ENCODE data around the gene SPTLC1.
"Not testable (repeated sequence)": the region's sequence is repeated elsewhere in the genome, so short reads cannot be mapped to it uniquely, and the experiment has no call there.

SPTLC1 gene

DNA sequence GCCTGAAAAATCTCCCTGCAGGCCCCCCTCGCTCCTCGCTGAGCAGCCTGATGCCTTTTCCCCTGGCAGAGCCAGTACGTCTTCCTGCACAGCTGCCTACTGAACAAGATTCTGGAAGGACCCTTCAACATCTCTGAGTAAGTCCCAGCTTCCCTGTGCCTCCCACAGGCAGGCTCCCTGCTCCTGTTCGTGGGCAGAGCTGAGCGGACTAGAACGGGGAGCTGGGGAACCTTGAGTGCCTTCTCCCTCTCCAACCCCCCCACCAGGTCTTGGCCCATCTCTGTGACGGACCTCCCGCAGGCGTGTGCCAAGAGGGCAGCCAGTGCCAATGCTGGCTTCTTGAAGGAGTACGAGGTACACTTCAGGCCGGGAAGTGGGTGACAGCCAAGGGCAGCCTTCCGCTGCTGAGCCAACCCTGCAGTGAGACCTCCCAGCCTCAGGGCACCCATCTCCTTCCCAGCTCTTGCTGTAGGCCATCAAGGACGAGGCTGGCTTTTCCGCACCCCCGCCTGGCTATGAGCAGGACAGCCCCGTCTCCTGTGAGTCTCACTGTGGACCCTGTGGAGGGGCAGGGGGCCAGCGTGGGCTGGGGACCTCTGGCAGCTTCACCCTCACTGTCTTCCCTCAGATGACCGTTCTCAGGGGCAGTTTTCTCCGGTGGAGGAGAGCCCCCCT lies 21.1 kb upstream of the SPTLC1 start:
- no peaks in the 10 kb centered on the region for H3K36me3 ChIP-seq (ENCODE audit: insufficient read depth, low read length)
- peaks cover 5% of the 10 kb centered on the region for H3K4me1 ChIP-seq (ENCODE audit: insufficient read depth, low read length)
- H3K27me3 ChIP-seq (ENCODE audit: insufficient read depth, low read length) = peaks cover 22% of the 10 kb centered on the region
- no peak overlapping the region for H3K4me3 ChIP-seq (ENCODE audit: low read length)
- H3K9me3 ChIP-seq (ENCODE audit: low read length) = peaks cover 3% of the 10 kb centered on the region
- no peak overlapping the region for H2AFZ ChIP-seq (ENCODE audit: low read depth, low read length)

GRCh38 chr9:92135576-92135975 lies 20.4 kb upstream of the SPTLC1 start:
- peaks cover 16% of the 10 kb centered on the region for H3K27me3 ChIP-seq (ENCODE audit: insufficient read depth, low read length)
- no peaks in the 10 kb centered on the region for H3K36me3 ChIP-seq (ENCODE audit: insufficient read depth, low read length)
- peaks cover 5% of the 10 kb centered on the region for H3K4me1 ChIP-seq (ENCODE audit: insufficient read depth, low read length)
- H3K9me3 ChIP-seq (ENCODE audit: low read length) = peaks cover 3% of the 10 kb centered on the region
- no peak overlapping the region for H2AFZ ChIP-seq (ENCODE audit: low read depth, low read length)
- H3K4me3 ChIP-seq (ENCODE audit: low read length) = no peak overlapping the region

DNA sequence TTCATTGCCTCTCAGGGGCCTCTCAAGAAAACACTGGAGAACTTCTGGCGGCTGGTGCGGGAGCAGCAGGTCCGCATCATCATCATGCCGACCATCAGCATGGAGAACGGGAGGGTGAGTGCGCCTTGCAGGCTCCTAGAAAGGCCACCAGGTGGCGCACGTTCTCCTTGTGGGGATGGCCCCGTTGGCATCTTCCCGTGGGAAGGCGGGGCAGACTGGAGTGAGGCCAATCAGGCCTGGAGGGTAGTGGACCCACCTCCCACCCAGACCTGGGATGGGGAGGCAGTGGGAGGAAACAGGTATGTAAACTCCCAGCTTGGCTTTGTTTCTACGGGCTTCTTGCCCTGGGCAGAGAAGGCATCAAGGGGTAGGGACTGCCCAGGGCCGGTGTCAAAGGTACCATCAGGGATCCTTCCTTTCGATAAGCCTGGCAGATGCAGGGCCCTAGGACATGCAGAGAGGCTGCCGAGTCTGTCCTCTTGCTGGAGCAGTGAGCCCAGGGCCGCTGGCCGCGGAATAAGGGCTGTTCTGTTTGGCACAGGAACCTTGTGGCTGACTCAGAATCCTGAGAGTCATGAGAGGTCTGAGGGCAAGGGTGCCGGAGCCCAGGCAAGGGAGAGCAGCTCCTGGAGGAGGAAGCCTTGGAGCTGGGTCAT lies 18.9 kb upstream of the SPTLC1 start:
- Histone ChIP-seq H2AFZ (ENCODE audit: low read depth, low read length) (no peak overlapping the region), H3K4me3 (ENCODE audit: low read length) (no peak overlapping the region), H3K27me3 (ENCODE audit: insufficient read depth, low read length) (peaks cover 14% of the 10 kb centered on the region), H3K4me1 (ENCODE audit: insufficient read depth, low read length) (peaks cover 5% of the 10 kb centered on the region), H3K36me3 (ENCODE audit: insufficient read depth, low read length) (no peaks in the 10 kb centered on the region), H3K9me3 (ENCODE audit: low read length) (peaks cover 3% of the 10 kb centered on the region)

- H3K4me1 ChIP-seq (ENCODE audit: insufficient read depth, low read length); H3K9me3 ChIP-seq (ENCODE audit: low read length); H2AFZ ChIP-seq (ENCODE audit: low read depth, low read length); H3K36me3 ChIP-seq (ENCODE audit: insufficient read depth, low read length); H3K4me3 ChIP-seq (ENCODE audit: low read length): not testable (repeated sequence)
- peaks cover 14% of the 10 kb centered on the region for H3K27me3 ChIP-seq (ENCODE audit: insufficient read depth, low read length)
Measured at GRCh38 chr9:92132913-92133312, 17.7 kb upstream of the SPTLC1 start.

DNA sequence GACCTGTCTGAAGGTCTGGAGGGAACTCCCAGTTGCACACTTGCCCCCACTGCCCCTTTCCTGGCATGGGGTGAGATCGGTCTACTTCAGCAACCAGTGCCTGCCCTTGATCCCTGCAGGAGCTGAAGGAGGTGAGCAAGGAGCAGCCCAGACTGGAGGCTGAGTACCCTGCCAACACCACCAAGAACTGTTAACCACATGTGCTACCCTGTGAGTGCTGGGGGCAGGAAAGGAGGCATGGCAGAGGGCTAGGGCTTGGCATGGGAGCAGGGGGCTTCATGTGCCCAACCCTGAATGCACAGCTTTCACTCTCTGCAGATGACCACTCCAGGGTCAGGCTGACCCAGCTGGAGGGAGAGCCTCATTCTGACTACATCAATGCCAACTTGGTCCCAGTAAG lies 17.3 kb upstream of the SPTLC1 start:
- Histone ChIP-seq H3K4me3 (ENCODE audit: low read length) (no peak overlapping the region), H3K36me3 (ENCODE audit: insufficient read depth, low read length) (no peaks in the 10 kb centered on the region), H2AFZ (ENCODE audit: low read depth, low read length) (no peak overlapping the region), H3K27me3 (ENCODE audit: insufficient read depth, low read length) (peaks cover 14% of the 10 kb centered on the region), H3K4me1 (ENCODE audit: insufficient read depth, low read length) (peaks cover under 1% of the 10 kb centered on the region), H3K9me3 (ENCODE audit: low read length) (peaks cover 3% of the 10 kb centered on the region)

DNA sequence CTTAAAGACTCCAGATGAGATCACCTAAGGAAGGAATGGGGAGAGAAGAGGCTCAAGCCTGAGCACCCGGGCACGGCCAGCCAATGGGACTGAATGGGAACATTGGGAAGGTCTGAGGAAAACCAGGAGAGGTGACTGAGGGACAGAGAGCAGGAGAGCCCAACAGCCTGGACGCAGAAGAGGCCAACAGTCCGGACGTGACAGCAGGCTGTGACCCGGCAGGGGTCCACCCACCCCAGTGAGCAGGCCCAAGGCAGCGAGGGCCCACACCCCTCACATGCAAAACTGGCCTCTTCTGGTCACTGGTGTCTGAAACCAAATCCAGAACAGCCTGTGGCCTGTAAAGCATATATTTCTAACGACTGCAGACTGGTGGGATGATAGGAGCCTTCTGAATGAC lies 7.6 kb upstream of the SPTLC1 start:
- Histone ChIP-seq H3K9me3 (ENCODE audit: low read length) (no peaks in the 10 kb centered on the region), H3K4me1 (ENCODE audit: insufficient read depth, low read length) (peaks cover 5% of the 10 kb centered on the region), H2AFZ (ENCODE audit: low read depth, low read length) (no peak overlapping the region), H3K27me3 (ENCODE audit: insufficient read depth, low read length) (peaks cover 9% of the 10 kb centered on the region), H3K36me3 (ENCODE audit: insufficient read depth, low read length) (no peaks in the 10 kb centered on the region), H3K4me3 (ENCODE audit: low read length) (no peak overlapping the region)

DNA sequence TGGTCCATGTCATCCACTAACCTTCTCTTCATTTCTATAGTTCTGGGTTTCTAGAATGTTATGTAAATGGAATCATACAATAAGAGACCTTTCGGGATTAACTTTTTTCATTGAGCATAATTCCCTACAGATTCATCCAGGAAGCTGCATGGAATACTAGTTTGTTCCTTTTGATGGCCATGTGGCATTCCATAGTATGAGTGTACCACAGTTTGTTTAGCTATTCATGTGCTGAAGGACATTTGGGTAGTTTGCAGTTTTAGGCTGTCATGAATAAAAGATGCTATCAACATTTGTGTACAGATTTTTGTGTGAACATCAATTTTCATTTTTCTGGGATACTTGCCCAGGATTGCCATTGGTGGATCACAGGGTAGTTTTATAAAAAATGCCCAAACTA lies 6.8 kb upstream of the SPTLC1 start:
- Histone ChIP-seq H3K36me3 (ENCODE audit: insufficient read depth, low read length) (no peaks in the 10 kb centered on the region), H3K4me1 (ENCODE audit: insufficient read depth, low read length) (peaks cover 5% of the 10 kb centered on the region), H3K27me3 (ENCODE audit: insufficient read depth, low read length) (peaks cover 9% of the 10 kb centered on the region), H2AFZ (ENCODE audit: low read depth, low read length) (no peak overlapping the region), H3K9me3 (ENCODE audit: low read length) (no peaks in the 10 kb centered on the region), H3K4me3 (ENCODE audit: low read length) (no peak overlapping the region)

GRCh38 chr9:92121265-92121664 lies 6.1 kb upstream of the SPTLC1 start:
- H3K27me3 ChIP-seq (ENCODE audit: insufficient read depth, low read length) = peaks cover 9% of the 10 kb centered on the region
- H3K36me3 ChIP-seq (ENCODE audit: insufficient read depth, low read length) = no peaks in the 10 kb centered on the region
- H3K9me3 ChIP-seq (ENCODE audit: low read length) = no peaks in the 10 kb centered on the region
- peaks cover 5% of the 10 kb centered on the region for H3K4me1 ChIP-seq (ENCODE audit: insufficient read depth, low read length)
- H3K4me3 ChIP-seq (ENCODE audit: low read length) = no peak overlapping the region
- no peak overlapping the region for H2AFZ ChIP-seq (ENCODE audit: low read depth, low read length)

DNA sequence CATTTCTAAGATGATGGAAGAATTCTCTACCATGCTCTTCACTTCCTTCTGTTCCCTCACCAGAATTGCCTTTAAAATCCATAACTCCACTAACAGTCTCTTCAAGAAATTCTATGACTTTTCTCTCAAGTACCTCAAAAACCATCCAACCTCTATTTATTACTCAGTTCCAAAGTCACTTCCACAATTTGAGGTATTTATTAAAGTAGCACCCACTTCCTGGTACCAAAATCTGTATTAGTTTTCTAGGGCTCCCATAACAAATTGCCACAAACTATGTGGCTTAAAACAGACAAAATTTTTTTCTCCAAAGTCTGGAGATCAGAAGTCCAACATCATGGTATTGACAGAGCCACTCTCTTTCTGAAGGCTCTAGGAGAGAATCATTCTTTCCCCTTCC lies 4.9 kb upstream of the SPTLC1 start:
- H3K27me3 ChIP-seq (ENCODE audit: insufficient read depth, low read length) = peaks cover 9% of the 10 kb centered on the region
- H3K9me3 ChIP-seq (ENCODE audit: low read length) = no peaks in the 10 kb centered on the region
- no peak overlapping the region for H2AFZ ChIP-seq (ENCODE audit: low read depth, low read length)
- H3K36me3 ChIP-seq (ENCODE audit: insufficient read depth, low read length) = no peaks in the 10 kb centered on the region
- H3K4me3 ChIP-seq (ENCODE audit: low read length) = no peak overlapping the region
- peaks cover 7% of the 10 kb centered on the region for H3K4me1 ChIP-seq (ENCODE audit: insufficient read depth, low read length)

- H3K9me3 ChIP-seq (ENCODE audit: low read length) = no peaks in the 10 kb centered on the region
- H3K4me1 ChIP-seq (ENCODE audit: insufficient read depth, low read length) = peaks cover 7% of the 10 kb centered on the region
- peaks cover 9% of the 10 kb centered on the region for H3K27me3 ChIP-seq (ENCODE audit: insufficient read depth, low read length)
- no peak overlapping the region for H2AFZ ChIP-seq (ENCODE audit: low read depth, low read length)
- H3K4me3 ChIP-seq (ENCODE audit: low read length) = no peak overlapping the region
- no peaks in the 10 kb centered on the region for H3K36me3 ChIP-seq (ENCODE audit: insufficient read depth, low read length)
Measured at GRCh38 chr9:92119586-92119985, 4.4 kb upstream of the SPTLC1 start.

DNA sequence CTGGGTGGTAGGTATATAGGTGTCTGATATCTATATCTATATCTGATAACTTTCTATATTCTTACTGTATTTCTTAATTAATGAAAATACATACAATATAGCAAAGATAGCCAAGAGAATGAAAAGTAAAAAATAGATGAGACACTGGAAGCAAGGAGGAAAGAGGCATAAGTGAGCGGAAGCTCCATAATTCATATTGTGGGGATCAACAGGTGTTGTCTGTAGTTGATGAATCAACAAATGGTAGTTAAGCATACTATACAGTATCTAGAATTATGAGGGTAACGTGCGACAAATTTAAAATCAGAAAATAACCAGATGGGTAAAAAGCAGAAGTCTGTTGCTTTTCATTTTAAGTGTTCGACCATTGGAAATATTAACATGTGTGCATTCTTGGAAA lies 7.1 kb downstream of the SPTLC1 start:
- Histone ChIP-seq H3K36me3 (ENCODE audit: insufficient read depth, low read length) (peaks cover 52% of the 10 kb centered on the region), H3K9me3 (ENCODE audit: low read length) (no peaks in the 10 kb centered on the region), H3K4me1 (ENCODE audit: insufficient read depth, low read length) (no peaks in the 10 kb centered on the region), H3K4me3 (ENCODE audit: low read length) (no peak overlapping the region), H2AFZ (ENCODE audit: low read depth, low read length) (no peak overlapping the region), H3K27me3 (ENCODE audit: insufficient read depth, low read length) (no peaks in the 10 kb centered on the region)

DNA sequence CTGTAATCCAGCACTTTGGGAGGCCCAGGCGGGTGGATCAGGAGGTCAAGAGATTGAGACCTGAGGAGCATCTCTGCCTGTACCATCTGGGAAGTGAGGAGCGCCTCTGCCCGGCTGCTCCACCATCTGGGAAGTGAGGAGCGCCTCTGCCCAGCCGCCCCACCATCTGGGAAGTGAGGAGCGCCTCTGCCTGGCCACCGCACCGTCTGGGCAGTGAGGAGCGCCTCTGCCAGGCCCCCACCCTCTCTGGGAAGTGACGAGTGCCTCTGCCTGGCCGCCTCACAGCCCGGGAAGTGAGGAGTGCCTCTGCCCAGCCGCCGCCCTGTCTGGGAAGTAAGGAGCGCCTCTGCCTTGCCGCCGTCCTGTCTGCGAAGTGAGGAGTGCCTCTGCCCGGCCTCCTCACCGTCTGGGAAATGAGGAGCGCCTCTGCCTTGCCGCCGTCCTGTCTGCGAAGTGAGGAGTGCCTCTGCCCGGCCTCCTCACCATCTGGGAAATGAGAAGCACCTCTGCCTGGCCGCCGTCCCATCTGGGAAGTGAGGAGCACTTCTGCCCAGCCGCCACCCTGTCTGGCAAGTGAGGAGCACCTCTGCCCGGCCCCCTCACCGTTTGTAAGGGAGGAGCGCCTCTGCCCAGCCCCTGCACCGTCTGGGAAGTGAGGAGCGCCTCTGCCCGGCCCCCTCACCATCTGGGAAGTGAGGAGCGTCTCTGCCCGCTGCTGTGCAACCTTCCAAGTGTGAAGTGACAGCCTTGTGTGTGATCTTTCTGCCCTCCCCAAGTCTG lies 9.6 kb downstream of the SPTLC1 start:
- not testable (repeated sequence) for H3K27me3 ChIP-seq (ENCODE audit: insufficient read depth, low read length); H3K4me3 ChIP-seq (ENCODE audit: low read length); H3K9me3 ChIP-seq (ENCODE audit: low read length); H3K4me1 ChIP-seq (ENCODE audit: insufficient read depth, low read length); H2AFZ ChIP-seq (ENCODE audit: low read depth, low read length)
- H3K36me3 ChIP-seq (ENCODE audit: insufficient read depth, low read length) = peaks cover 36% of the 10 kb centered on the region

DNA sequence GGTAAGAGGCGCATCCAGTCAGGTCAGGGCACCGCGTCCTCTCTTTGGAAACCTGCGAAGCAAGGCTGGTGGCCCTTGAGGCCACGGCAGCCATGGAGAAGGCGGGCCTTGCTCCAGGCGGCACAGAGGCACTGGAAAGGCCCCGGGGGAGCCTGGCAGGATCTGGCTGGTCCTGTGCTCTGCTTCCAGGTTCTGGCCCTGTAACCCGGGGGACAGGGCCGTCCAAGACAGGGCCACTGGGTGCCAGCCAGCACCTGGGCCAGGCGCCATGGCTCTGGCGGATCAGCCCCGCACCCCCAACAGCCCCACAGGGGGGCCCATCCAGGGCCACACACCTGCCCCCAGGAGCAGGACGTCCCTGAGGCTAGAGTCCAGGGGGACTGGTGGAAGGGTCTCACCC lies 11.6 kb downstream of the SPTLC1 start:
- peaks cover 29% of the 10 kb centered on the region for H3K36me3 ChIP-seq (ENCODE audit: insufficient read depth, low read length)
- H3K4me1 ChIP-seq (ENCODE audit: insufficient read depth, low read length); H3K27me3 ChIP-seq (ENCODE audit: insufficient read depth, low read length); H3K9me3 ChIP-seq (ENCODE audit: low read length); H2AFZ ChIP-seq (ENCODE audit: low read depth, low read length); H3K4me3 ChIP-seq (ENCODE audit: low read length): not testable (repeated sequence)
